H9 (cell line): ENCODE results near the gene ANO3. TPM values are rescaled to one million over a fixed set of nuclear protein-coding genes. Genes with fewer than 3 reads are reported as not detected.

ENCODE experiments used
- DNase-seq: peaks from one replicate; pipeline ENCODE4 v3.0.0-alpha.2; 2017
- H2AFZ ChIP-seq: one replicate; pipeline ENCODE4 v1.6.1; 2013; ENCODE audit warnings: mild to moderate bottlenecking, low read length, control low read depth, moderate library complexity
- H2AK5ac ChIP-seq: 2 replicates; pipeline ENCODE4 v1.6.1; 2013; ENCODE audit warnings: low read length, control low read depth, mixed read lengths; ENCODE audit not compliant: insufficient read length
- H2BK120ac ChIP-seq: one replicate; pipeline ENCODE4 v1.6.1; 2013; ENCODE audit warnings: low read depth, mild to moderate bottlenecking, low read length, control low read depth, inconsistent platforms; ENCODE audit not compliant: poor library complexity, severe bottlenecking
- H2BK12ac ChIP-seq: 2 replicates; pipeline ENCODE4 v1.6.1; 2013; ENCODE audit warnings: low read length, control low read depth, mixed read lengths, low read depth; ENCODE audit not compliant: insufficient read length
- H2BK15ac ChIP-seq: 2 replicates; pipeline ENCODE4 v1.6.1; 2013; ENCODE audit warnings: low read depth, low read length, control low read depth
- H2BK20ac ChIP-seq: one replicate; pipeline ENCODE4 v1.6.1; 2013; ENCODE audit warnings: low read depth, mild to moderate bottlenecking, low read length, control low read depth, inconsistent platforms; ENCODE audit not compliant: poor library complexity, severe bottlenecking
- H2BK5ac ChIP-seq: 2 replicates; pipeline ENCODE4 v1.6.1; 2013; ENCODE audit warnings: low read length, control low read depth, mixed read lengths; ENCODE audit not compliant: insufficient read length
- H3K14ac ChIP-seq: 2 replicates; pipeline ENCODE4 v1.6.1; 2013; ENCODE audit warnings: low read length, control low read depth; ENCODE audit not compliant: insufficient read depth
- H3K18ac ChIP-seq: 2 replicates; pipeline ENCODE4 v1.6.1; 2013; ENCODE audit warnings: low read depth, mild to moderate bottlenecking, mixed read lengths, low read length, control low read depth; ENCODE audit not compliant: insufficient read length
- H3K23ac ChIP-seq: 2 replicates; pipeline ENCODE4 v1.6.1; 2013; ENCODE audit warnings: low read length, control low read depth, mixed read lengths, low read depth; ENCODE audit not compliant: insufficient read length
- H3K23me2 ChIP-seq: 2 replicates; pipeline ENCODE4 v1.6.1; 2013; ENCODE audit warnings: low read depth, mild to moderate bottlenecking, mixed read lengths, low read length, control low read depth; ENCODE audit not compliant: insufficient read length, poor library complexity, severe bottlenecking
- H3K27ac ChIP-seq: 2 replicates; pipeline ENCODE4 v1.5.1; 2013; ENCODE audit warnings: low read length, control low read depth, mixed read lengths, low read depth; ENCODE audit not compliant: insufficient read length
- H3K27me3 ChIP-seq: 2 replicates; pipeline ENCODE4 v1.6.1; 2013; ENCODE audit warnings: low read length, control low read depth, inconsistent platforms; ENCODE audit not compliant: insufficient read depth
- H3K4ac ChIP-seq: 2 replicates; pipeline ENCODE4 v1.6.1; 2013; ENCODE audit warnings: low read depth, mild to moderate bottlenecking, control low read depth, inconsistent platforms, low read length, moderate library complexity
- H3K4me1 ChIP-seq: 2 replicates; pipeline ENCODE4 v1.6.1; 2013; ENCODE audit warnings: low read length, control low read depth, inconsistent platforms; ENCODE audit not compliant: insufficient read depth
- H3K4me2 ChIP-seq: 2 replicates; pipeline ENCODE4 v1.6.1; 2013; ENCODE audit warnings: low read length, control low read depth, mixed read lengths; ENCODE audit not compliant: insufficient read length, insufficient read depth
- H3K56ac ChIP-seq: 2 replicates; pipeline ENCODE4 v1.6.1; 2013; ENCODE audit warnings: low read depth, mild to moderate bottlenecking, mixed read lengths, low read length, control low read depth; ENCODE audit not compliant: insufficient read length
- H3K79me1 ChIP-seq: 2 replicates; pipeline ENCODE4 v1.6.1; 2013; ENCODE audit warnings: low read depth, mild to moderate bottlenecking, moderate library complexity, low read length, control low read depth, inconsistent platforms; ENCODE audit not compliant: insufficient read depth, poor library complexity, severe bottlenecking
- H3K79me2 ChIP-seq: 2 replicates; pipeline ENCODE4 v1.6.1; 2013; ENCODE audit warnings: low read length, control low read depth, inconsistent platforms; ENCODE audit not compliant: insufficient read depth
- H3K9ac ChIP-seq: 2 replicates; pipeline ENCODE4 v1.6.1; 2013; ENCODE audit warnings: low read length, control low read depth, mixed read lengths; ENCODE audit not compliant: insufficient read length; ENCODE audit errors: extremely low read depth
- H3K9me3 ChIP-seq: one replicate; pipeline ENCODE4 v1.6.1; 2013; ENCODE audit warnings: low read depth, low read length, inconsistent platforms; ENCODE audit not compliant: control insufficient read depth
- H3T11ph ChIP-seq: one replicate; pipeline ENCODE4 v1.6.1; 2013; ENCODE audit warnings: mild to moderate bottlenecking, low read length, control low read depth, inconsistent platforms
- H4K20me1 ChIP-seq: one replicate; pipeline ENCODE4 v1.6.1; 2013; ENCODE audit not compliant: control insufficient read depth, insufficient read length, insufficient read depth
- H4K5ac ChIP-seq: 2 replicates; pipeline ENCODE4 v1.6.1; 2013; ENCODE audit warnings: low read depth, mild to moderate bottlenecking, mixed read lengths, low read length, control low read depth; ENCODE audit not compliant: insufficient read length
- H4K8ac ChIP-seq: replicated peaks from 2 replicates; pipeline ENCODE4 v1.6.1; 2013; ENCODE audit warnings: low read length, control low read depth, mixed read lengths, low read depth; ENCODE audit not compliant: insufficient read length
- H4K91ac ChIP-seq: 2 replicates; pipeline ENCODE4 v1.6.1; 2013; ENCODE audit warnings: low read depth, mild to moderate bottlenecking, moderate library complexity, mixed read lengths, low read length, control low read depth; ENCODE audit not compliant: insufficient read length
- H3K27ac Mint-ChIP-seq, 3 experiments: 2 replicates in 2 of 3; 3 replicates in 1 of 3; pipeline ENCODE4 v1.8.0; 2020 to 2021; ENCODE audit warnings: mixed read lengths in 3 of 3, mild to moderate bottlenecking in 1 of 3, moderate library complexity in 1 of 3
- H3K27me3 Mint-ChIP-seq: 2 replicates; pipeline ENCODE4 v1.8.0; 2021; ENCODE audit warnings: low read depth, mild to moderate bottlenecking, moderate library complexity, mixed read lengths
- H3K36me3 Mint-ChIP-seq, 3 experiments: 2 replicates in 2 of 3; 3 replicates in 1 of 3; pipeline ENCODE4 v1.8.0; 2020 to 2021; ENCODE audit warnings: low read depth in 3 of 3, mixed read lengths in 3 of 3; ENCODE audit not compliant: insufficient read depth in 1 of 3
- H3K4me1 Mint-ChIP-seq, 2 experiments: 2 replicates each; pipeline ENCODE4 v1.8.0; 2020; ENCODE audit warnings: mixed read lengths in 2 of 2
- H3K4me3 Mint-ChIP-seq, 2 experiments: 2 replicates in 1 of 2; 3 replicates in 1 of 2; pipeline ENCODE4 v1.8.0; 2020 to 2021; ENCODE audit warnings: mild to moderate bottlenecking in 2 of 2, mixed read lengths in 2 of 2, moderate library complexity in 1 of 2
- H3K9me3 Mint-ChIP-seq, 2 experiments: 2 replicates in 1 of 2; 3 replicates in 1 of 2; pipeline ENCODE4 v1.8.0; 2020; ENCODE audit warnings: mild to moderate bottlenecking in 2 of 2, mixed read lengths in 2 of 2, moderate library complexity in 1 of 2
- WGBS: extraction: QIAGEN DNeasy Blood & Tissue Kit; methylation state at CpG from one replicate; pipeline ENCODE4 v1.1.7; 2013; ENCODE audit warnings: missing lambda C conversion rate, low lambda C conversion rate, mixed read lengths; ENCODE audit not compliant: insufficient read length; ENCODE audit errors: extremely low coverage; 5-methylcytosine and 5-hydroxymethylcytosine counted together
- total RNA-seq: library from RNA; stranded (reverse); gene quantifications from 2 replicates; pipeline ENCODE4 v1.2.1, GENCODE V29; 2021
- TF ChIP-seq, protein P1 (sequence below): fragments of 200-600 bp; sonication (generic); conservative IDR thresholded peaks from 3 replicates; pipeline ENCODE4 v1.8.0; 2021; ENCODE audit warnings: antibody characterized with exemption, mild to moderate bottlenecking

ANO3 gene
- total RNA-seq, 1 experiment from 2014 or later: not detected

GRCh38 chr11:26439854-26440253 is 107.9 kb downstream of the ANO3 start:
- H2BK120ac ChIP-seq: no peak overlapping the region
- DNase-seq: no peak
- no peak overlapping the region for H3K27ac ChIP-seq
- Mint-ChIP-seq H3K27ac (no peak overlapping the region), H3K27me3 (no peaks in the 10 kb centered on the region), H3K4me3 (no peak overlapping the region), H3K9me3 (no peaks in the 10 kb centered on the region), H3K4me1 (no peaks in the 10 kb centered on the region), H3K36me3 (no peaks in the 10 kb centered on the region)
- H2BK12ac ChIP-seq: no peak overlapping the region
- TF ChIP-seq, protein P1, sequence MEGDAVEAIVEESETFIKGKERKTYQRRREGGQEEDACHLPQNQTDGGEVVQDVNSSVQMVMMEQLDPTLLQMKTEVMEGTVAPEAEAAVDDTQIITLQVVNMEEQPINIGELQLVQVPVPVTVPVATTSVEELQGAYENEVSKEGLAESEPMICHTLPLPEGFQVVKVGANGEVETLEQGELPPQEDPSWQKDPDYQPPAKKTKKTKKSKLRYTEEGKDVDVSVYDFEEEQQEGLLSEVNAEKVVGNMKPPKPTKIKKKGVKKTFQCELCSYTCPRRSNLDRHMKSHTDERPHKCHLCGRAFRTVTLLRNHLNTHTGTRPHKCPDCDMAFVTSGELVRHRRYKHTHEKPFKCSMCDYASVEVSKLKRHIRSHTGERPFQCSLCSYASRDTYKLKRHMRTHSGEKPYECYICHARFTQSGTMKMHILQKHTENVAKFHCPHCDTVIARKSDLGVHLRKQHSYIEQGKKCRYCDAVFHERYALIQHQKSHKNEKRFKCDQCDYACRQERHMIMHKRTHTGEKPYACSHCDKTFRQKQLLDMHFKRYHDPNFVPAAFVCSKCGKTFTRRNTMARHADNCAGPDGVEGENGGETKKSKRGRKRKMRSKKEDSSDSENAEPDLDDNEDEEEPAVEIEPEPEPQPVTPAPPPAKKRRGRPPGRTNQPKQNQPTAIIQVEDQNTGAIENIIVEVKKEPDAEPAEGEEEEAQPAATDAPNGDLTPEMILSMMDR: no peak
- no peaks in the 10 kb centered on the region for H3K4me1 ChIP-seq
- H2BK20ac ChIP-seq: no peak overlapping the region
- no peak overlapping the region for H2AFZ ChIP-seq
- H4K5ac ChIP-seq: no peak overlapping the region
- no peak overlapping the region for H3K4ac ChIP-seq
- no peak overlapping the region for H3T11ph ChIP-seq
- no peaks in the 10 kb centered on the region for H3K9me3 ChIP-seq
- H3K18ac ChIP-seq: no peak overlapping the region
- no peak overlapping the region for H3K23ac ChIP-seq
- no peak overlapping the region for H4K8ac ChIP-seq
- no peaks in the 10 kb centered on the region for H3K27me3 ChIP-seq
- no peak overlapping the region for H2BK5ac ChIP-seq
- H2AK5ac ChIP-seq: no peak overlapping the region
- H3K4me2 ChIP-seq: no peak overlapping the region
- H2BK15ac ChIP-seq: no peak overlapping the region
- H3K79me2 ChIP-seq: no peaks in the 10 kb centered on the region
- H3K14ac ChIP-seq: no peak overlapping the region
- no peak overlapping the region for H3K9ac ChIP-seq
- no peak overlapping the region for H3K56ac ChIP-seq
- WGBS: no CpG with 5 or more reads among the region's 5 CpGs
- no peaks in the 10 kb centered on the region for H3K79me1 ChIP-seq
- no peaks in the 10 kb centered on the region for H4K20me1 ChIP-seq
- no peaks in the 10 kb centered on the region for H3K23me2 ChIP-seq
- no peak overlapping the region for H4K91ac ChIP-seq
